ENCODE data around the gene GGT7. TPM values are rescaled to one million over a fixed set of nuclear protein-coding genes. Genes with fewer than 3 reads are reported as not detected.

The GGT7 gene, protein sequence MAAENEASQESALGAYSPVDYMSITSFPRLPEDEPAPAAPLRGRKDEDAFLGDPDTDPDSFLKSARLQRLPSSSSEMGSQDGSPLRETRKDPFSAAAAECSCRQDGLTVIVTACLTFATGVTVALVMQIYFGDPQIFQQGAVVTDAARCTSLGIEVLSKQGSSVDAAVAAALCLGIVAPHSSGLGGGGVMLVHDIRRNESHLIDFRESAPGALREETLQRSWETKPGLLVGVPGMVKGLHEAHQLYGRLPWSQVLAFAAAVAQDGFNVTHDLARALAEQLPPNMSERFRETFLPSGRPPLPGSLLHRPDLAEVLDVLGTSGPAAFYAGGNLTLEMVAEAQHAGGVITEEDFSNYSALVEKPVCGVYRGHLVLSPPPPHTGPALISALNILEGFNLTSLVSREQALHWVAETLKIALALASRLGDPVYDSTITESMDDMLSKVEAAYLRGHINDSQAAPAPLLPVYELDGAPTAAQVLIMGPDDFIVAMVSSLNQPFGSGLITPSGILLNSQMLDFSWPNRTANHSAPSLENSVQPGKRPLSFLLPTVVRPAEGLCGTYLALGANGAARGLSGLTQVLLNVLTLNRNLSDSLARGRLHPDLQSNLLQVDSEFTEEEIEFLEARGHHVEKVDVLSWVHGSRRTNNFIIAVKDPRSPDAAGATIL
- total RNA-seq (2021) (27.7 to 34.5 TPM (median 33.3 TPM) in 3 replicates), Bru-seq, nascent RNA (percentile 67 among the genes with signal in this experiment)
- long read RNA-seq, experiment 1, transcript GGT7-201 (15 exons, 2,642 nt): major isoform, 37 of 74 reads
- long read RNA-seq, experiment 1, partial matches to known transcripts: 11 of 74 reads
- long read RNA-seq, experiment 1, other reads (novel, unspliced or antisense): 26 of 74 reads
- long read RNA-seq, experiment 2, transcript GGT7-201 (15 exons, 2,642 nt): major isoform, 9 of 34 reads
- long read RNA-seq, experiment 2, partial matches to known transcripts: 16 of 34 reads
- long read RNA-seq, experiment 2, other reads (novel, unspliced or antisense): 9 of 34 reads
- long read RNA-seq, experiment 3, partial matches to known transcripts: 8 of 11 reads
- long read RNA-seq, experiment 3, other reads (novel, unspliced or antisense): 1 of 11 reads

GRCh38 chr20:34872622-34873224 lies at the start of gene GGT7:
Gene GGT7, minus strand, starts transcription at chr20:34872856. Its CDS starts 41 bp downstream, at chr20:34872815.
- POLR2A ChIA-PET: no interaction called here
- Mint-ChIP-seq H3K27ac (peak within 1 kb of the TSS; percentile 1; the same call in 1 of the 2 replicates), H3K36me3 (no peaks in the 10 kb centered on the region), H3K9me3 (no peaks in the 10 kb centered on the region), H3K4me1 (peaks cover 45% of the 10 kb centered on the region), H3K4me3 (peak within 1 kb of the TSS; percentile 86), H3K27me3 (ENCODE audit: low read depth) (peaks cover 32% of the 10 kb centered on the region)
- CTCF ChIA-PET: interaction anchor here (0.6 to 7.7 kb wide), 8 partner anchors 10 to 211 kb away, joined by 3 to 152 read pairs (median 5); partner anchors contain the start of genes GSS and MYH7B
- peak; percentile 91 for DNase-seq (ENCODE audit: low spot score)
- ATAC-seq: peak; percentile 38
- no peak for TF ChIP-seq AFF4 (CRISPR knock-in tag; IDR thresholded peaks at IDR 0.05; ENCODE audit: borderline replicate concordance)
- no peak for TF ChIP-seq STAT6 (CRISPR knock-in tag; conservative IDR thresholded peaks at IDR 0.05; ENCODE audit: low read depth)
- no peak for TF ChIP-seq NFYB (CRISPR knock-in tag; conservative IDR thresholded peaks at IDR 0.05; ENCODE audit: low read depth)
- no peak for TF ChIP-seq SOX15 (CRISPR knock-in tag; IDR thresholded peaks at IDR 0.05)
- TF ChIP-seq CDX4 (CRISPR knock-in tag; IDR thresholded peaks at IDR 0.05; ENCODE audit: borderline replicate concordance): no peak
- TF ChIP-seq GRHL2 (CRISPR knock-in tag; IDR thresholded peaks at IDR 0.05; ENCODE audit: insufficient replicate concordance, severe bottlenecking): no peak
- TF ChIP-seq, protein P1, sequence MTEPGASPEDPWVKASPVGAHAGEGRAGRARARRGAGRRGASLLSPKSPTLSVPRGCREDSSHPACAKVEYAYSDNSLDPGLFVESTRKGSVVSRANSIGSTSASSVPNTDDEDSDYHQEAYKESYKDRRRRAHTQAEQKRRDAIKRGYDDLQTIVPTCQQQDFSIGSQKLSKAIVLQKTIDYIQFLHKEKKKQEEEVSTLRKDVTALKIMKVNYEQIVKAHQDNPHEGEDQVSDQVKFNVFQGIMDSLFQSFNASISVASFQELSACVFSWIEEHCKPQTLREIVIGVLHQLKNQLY (CRISPR knock-in tag; IDR thresholded peaks at IDR 0.05): no peak
- no peak for TF ChIP-seq CBFB (CRISPR knock-in tag; IDR thresholded peaks at IDR 0.05; ENCODE audit: low read depth)
- no peak for TF ChIP-seq JUN (CRISPR knock-in tag; IDR thresholded peaks at IDR 0.05)
- peak; percentile 75; the same call in 1 of the 2 replicates for TF ChIP-seq SMAD3 (CRISPR knock-in tag; IDR thresholded peaks at IDR 0.05; ENCODE audit: borderline replicate concordance)
- TF ChIP-seq ZNF671 (CRISPR knock-in tag; IDR thresholded peaks at IDR 0.05): no peak
- TF ChIP-seq EMX1 (CRISPR knock-in tag; IDR thresholded peaks at IDR 0.05): no peak
- TF ChIP-seq OVOL2 (CRISPR knock-in tag; IDR thresholded peaks at IDR 0.05; ENCODE audit: borderline replicate concordance): no peak
- no peak for TF ChIP-seq NR1H2 (CRISPR knock-in tag; IDR thresholded peaks at IDR 0.05)
- no peak for TF ChIP-seq ZNF317 (CRISPR knock-in tag; IDR thresholded peaks at IDR 0.05; ENCODE audit: borderline replicate concordance, low read depth)
- TF ChIP-seq ZNF396 (CRISPR knock-in tag; IDR thresholded peaks at IDR 0.05; ENCODE audit: borderline replicate concordance): no peak
- TF ChIP-seq NR3C1 (CRISPR knock-in tag; conservative IDR thresholded peaks at IDR 0.05; ENCODE audit: low read depth): no peak
- TF ChIP-seq CREB1 (CRISPR knock-in tag; IDR thresholded peaks at IDR 0.05): no peak
- TF ChIP-seq ATF2 (CRISPR knock-in tag; IDR thresholded peaks at IDR 0.05; ENCODE audit: borderline replicate concordance, low read depth): no peak
- TF ChIP-seq RELA (CRISPR knock-in tag; IDR thresholded peaks at IDR 0.05; ENCODE audit: borderline replicate concordance): no peak
- no peak for TF ChIP-seq PREB (CRISPR knock-in tag; IDR thresholded peaks at IDR 0.05; ENCODE audit: borderline replicate concordance)
- no peak for TF ChIP-seq TEAD4 (CRISPR knock-in tag; IDR thresholded peaks at IDR 0.05)
- TF ChIP-seq RORB (CRISPR knock-in tag; IDR thresholded peaks at IDR 0.05): no peak
